OCI-LY3 (cell line): ENCODE results near the gene DIP2C.

Source experiments
- EZH2phosphoT487 ChIP-seq: fragments of 200-600 bp; shearing (Covaris generic); IDR thresholded peaks from 2 replicates; pipeline ENCODE4 v1.6.1; 2018; ENCODE audit warnings: antibody characterized with exemption, mixed run types, low read depth
- TF ChIP-seq, protein P1 (sequence below): fragments of 200-600, 300-600 bp; sonication (generic); IDR thresholded peaks from 2 replicates; pipeline ENCODE4 v1.5.1; 2014; ENCODE audit warnings: antibody characterized with exemption, low read length, low read depth

DNA sequence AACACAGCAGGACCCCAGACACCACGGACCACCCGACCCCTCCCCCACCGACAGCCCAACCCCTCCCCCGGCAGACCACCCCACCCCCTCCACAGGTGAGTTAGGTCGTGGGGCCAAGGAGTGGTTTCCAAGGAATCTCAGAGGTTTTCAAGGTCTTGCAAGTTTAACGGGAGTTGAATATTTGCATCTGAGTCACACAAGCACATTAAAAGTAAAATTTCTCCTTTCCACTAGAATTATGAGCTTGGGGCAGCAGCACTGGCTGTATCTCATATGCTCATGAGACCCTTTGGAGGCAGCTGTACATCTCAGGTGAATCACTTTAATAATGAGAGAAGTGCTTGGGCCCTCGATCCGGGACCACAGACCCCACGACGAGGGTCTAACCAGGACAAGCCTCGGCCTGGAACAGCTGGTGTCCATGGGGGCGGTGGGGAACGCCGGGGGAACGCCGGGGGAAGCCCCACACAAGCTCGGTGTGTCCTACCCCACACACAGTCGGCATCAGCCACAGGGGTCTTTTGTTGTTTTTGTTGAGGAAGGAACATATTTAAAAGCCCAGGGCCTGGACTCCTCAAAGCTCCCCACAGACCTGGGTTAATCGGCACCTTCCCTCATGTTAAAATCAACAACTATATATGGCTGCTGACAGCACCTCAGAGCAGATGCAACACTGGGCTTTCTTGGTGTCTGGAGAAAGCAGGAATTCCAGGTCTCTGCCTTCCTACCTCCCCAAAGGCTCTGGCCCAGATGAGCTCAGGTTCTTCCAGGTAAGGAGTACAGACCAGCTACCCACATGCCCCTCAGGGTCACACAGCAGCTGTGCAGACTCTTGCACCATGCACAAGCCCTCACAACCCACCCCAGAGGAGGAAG is 130.3 kb downstream of the DIP2C start:
- TF ChIP-seq, protein P1, sequence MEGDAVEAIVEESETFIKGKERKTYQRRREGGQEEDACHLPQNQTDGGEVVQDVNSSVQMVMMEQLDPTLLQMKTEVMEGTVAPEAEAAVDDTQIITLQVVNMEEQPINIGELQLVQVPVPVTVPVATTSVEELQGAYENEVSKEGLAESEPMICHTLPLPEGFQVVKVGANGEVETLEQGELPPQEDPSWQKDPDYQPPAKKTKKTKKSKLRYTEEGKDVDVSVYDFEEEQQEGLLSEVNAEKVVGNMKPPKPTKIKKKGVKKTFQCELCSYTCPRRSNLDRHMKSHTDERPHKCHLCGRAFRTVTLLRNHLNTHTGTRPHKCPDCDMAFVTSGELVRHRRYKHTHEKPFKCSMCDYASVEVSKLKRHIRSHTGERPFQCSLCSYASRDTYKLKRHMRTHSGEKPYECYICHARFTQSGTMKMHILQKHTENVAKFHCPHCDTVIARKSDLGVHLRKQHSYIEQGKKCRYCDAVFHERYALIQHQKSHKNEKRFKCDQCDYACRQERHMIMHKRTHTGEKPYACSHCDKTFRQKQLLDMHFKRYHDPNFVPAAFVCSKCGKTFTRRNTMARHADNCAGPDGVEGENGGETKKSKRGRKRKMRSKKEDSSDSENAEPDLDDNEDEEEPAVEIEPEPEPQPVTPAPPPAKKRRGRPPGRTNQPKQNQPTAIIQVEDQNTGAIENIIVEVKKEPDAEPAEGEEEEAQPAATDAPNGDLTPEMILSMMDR = no peak
- TF ChIP-seq EZH2phosphoT487 = no peak
